GM12878 (cell line): ENCODE measurements around the gene ANKRD13B. TPM values are rescaled to one million over a fixed set of nuclear protein-coding genes. Genes with fewer than 3 reads are reported as not detected.

Experiments used
- ASH2L ChIP-seq: fragments of 300-600, 200-600 bp; sonication (generic); IDR thresholded peaks from 2 replicates; pipeline ENCODE4 v1.6.1; 2017; ENCODE audit warnings: low read depth, mild to moderate bottlenecking, borderline replicate concordance
- BHLHE40 ChIP-seq, 2 experiments: fragments of 450-650 bp in 1 of 2; IDR thresholded peaks; 2 replicates each; pipeline ENCODE4 v1.6.1; 2011 to 2017; ENCODE audit warnings: low read depth in 2 of 2, borderline replicate concordance in 1 of 2, improper control_type of control experiment in 1 of 2, low read length in 1 of 2, mild to moderate bottlenecking in 1 of 2
- ZBED1 ChIP-seq: IDR thresholded peaks from 2 replicates; pipeline ENCODE4 v1.6.1; 2016; ENCODE audit warnings: borderline replicate concordance
- ZNF592 ChIP-seq: fragments of 450-650 bp; IDR thresholded peaks from 2 replicates; pipeline ENCODE4 v1.6.1; 2017; ENCODE audit warnings: mild to moderate bottlenecking, moderate library complexity
- ZZZ3 ChIP-seq: IDR thresholded peaks from 2 replicates; pipeline ENCODE4 v1.6.1; 2011; ENCODE audit warnings: low read depth; ENCODE audit not compliant: control insufficient read depth, insufficient read length
- polyA plus RNA-seq, 11 experiments: library from polyadenylated mRNA; depleted of rRNA in 4 of 11; unstranded in 6 of 11; stranded (reverse) in 5 of 11; fragments of >200 nt; fragmentation: Nextera tagmentation in 4 of 11; fragmentation: Illumina TruSeq in 1 of 11; extraction: Ambion mirVana in 4 of 11; extraction: Trizol in 1 of 11; gene quantifications; 1 replicate in 1 of 11; 2 replicates in 10 of 11; pipeline versions ENCODE4 v1.2.1 to v1.2.3, GENCODE V29; 2011 to 2016; ENCODE audit warnings: inconsistent platforms in 2 of 11, missing spikeins in 2 of 11, low read depth in 1 of 11
- total RNA-seq, 4 experiments: library from RNA; depleted of rRNA in 3 of 4; stranded (reverse); fragments of >200 nt in 3 of 4; fragmentation: Illumina TruSeq in 1 of 4; extraction: Trizol in 1 of 4; gene quantifications; 2 replicates each; pipeline versions ENCODE4 v1.2.1 to v1.2.3, GENCODE V29; 2013 to 2021
- TF ChIP-seq, protein P1 (sequence below): IDR thresholded peaks from 2 replicates; pipeline ENCODE4 v1.6.1; 2011; ENCODE audit warnings: borderline replicate concordance, low read depth, mild to moderate bottlenecking, moderate library complexity, mixed read lengths, low read length; ENCODE audit not compliant: insufficient read depth; ENCODE audit errors: extremely low read length
- TF ChIP-seq, protein P2 (sequence below): fragments of 450-650 bp; formaldehyde crosslinking; IDR thresholded peaks from 2 replicates; pipeline ENCODE4 v1.4.0; 2022; ENCODE audit warnings: mild to moderate bottlenecking, moderate library complexity

ANKRD13B gene
- total and polyA plus RNA-seq, 10 of the 15 experiments (the other 5 are each of a cell fraction or from before 2014, with no cell fraction given) = 0.18 to 15.0 (median 2.8) TPM

DNA sequence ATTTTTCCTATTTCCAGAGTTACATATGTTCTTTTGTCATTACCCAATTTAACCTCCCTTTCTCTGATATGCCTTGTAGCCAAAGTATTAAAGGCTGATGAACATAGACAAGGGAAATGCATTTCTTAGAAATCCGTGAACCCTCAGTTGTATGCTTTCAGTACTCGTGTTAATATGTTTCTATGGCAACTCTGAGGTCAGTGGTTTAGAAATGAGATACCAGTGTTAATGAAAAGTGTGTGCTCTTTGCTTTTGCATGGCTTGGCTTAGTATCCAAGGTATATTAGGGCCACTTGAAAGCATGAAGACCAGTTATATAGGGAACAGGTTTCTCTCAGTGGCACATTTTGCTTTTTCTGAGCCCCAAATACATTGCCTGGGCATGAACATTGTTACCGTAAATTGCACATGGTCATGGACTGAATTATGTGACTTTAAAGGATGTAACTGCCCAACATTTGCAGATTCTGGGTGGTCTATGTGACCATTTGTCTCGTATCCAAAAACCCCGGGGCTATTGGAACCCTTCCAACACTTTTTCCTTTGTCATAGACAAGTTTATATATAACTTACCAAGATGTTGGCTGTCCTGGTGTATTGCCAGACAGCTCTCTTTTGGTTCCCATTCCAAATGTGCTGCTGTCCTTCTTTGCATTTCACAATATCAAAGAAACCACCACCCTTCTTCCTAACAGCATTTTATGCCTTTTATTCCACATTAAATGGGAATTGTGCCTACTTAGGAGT lies 43.6 kb upstream of the ANKRD13B start (continued):
- TF ChIP-seq ZNF592 = no peak
- 0 out of 2 replicates have a peak, but pooled peaks have one; percentile 29 for TF ChIP-seq ZBED1
- TF ChIP-seq ASH2L = no peak
- TF ChIP-seq, protein P1, sequence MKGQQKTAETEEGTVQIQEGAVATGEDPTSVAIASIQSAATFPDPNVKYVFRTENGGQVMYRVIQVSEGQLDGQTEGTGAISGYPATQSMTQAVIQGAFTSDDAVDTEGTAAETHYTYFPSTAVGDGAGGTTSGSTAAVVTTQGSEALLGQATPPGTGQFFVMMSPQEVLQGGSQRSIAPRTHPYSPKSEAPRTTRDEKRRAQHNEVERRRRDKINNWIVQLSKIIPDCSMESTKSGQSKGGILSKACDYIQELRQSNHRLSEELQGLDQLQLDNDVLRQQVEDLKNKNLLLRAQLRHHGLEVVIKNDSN = no peak
- TF ChIP-seq, protein P2, sequence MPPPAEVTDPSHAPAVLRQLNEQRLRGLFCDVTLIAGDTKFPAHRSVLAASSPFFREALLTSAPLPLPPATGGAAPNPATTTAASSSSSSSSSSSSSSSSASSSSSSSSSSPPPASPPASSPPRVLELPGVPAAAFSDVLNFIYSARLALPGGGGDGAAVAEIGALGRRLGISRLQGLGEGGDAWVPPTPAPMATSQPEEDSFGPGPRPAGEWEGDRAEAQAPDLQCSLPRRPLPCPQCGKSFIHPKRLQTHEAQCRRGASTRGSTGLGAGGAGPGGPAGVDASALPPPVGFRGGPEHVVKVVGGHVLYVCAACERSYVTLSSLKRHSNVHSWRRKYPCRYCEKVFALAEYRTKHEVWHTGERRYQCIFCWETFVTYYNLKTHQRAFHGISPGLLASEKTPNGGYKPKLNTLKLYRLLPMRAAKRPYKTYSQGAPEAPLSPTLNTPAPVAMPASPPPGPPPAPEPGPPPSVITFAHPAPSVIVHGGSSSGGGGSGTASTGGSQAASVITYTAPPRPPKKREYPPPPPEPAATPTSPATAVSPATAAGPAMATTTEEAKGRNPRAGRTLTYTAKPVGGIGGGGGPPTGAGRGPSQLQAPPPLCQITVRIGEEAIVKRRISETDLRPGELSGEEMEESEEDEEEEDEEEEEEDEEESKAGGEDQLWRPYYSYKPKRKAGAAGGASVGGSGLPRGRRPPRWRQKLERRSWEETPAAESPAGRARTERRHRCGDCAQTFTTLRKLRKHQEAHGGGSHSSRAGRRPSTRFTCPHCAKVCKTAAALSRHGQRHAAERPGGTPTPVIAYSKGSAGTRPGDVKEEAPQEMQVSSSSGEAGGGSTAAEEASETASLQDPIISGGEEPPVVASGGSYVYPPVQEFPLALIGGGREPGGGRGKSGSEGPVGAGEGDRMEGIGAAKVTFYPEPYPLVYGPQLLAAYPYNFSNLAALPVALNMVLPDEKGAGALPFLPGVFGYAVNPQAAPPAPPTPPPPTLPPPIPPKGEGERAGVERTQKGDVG (CRISPR knock-in tag) = no peak
- no peak for TF ChIP-seq BHLHE40 (IDR thresholded peaks at IDR 0.05; ENCODE audit: borderline replicate concordance in 1 of 2, low read depth in 2 of 2, low read length in 1 of 2)
- TF ChIP-seq ZZZ3 = no peak
- TF ChIP-seq, all 136 proteins: peak for 9
